Natural killer cell (primary cell): ENCODE data around the gene TPTE2. TPM values are rescaled to one million over a fixed set of nuclear protein-coding genes. Genes with fewer than 3 reads are reported as not detected.

Source experiments
- ATAC-seq, 3 donors: fragments of 150-1000 bp in 2 of 3; fragments of 200-7000 bp in 1 of 3; cut with Tn5 transposase; 1 replicate in 1 of 3; 2 replicates in 2 of 3; pipeline ENCODE4 v1.10.0; 2021; ENCODE audit warnings: mild to moderate bottlenecking in 2 of 3, moderate library complexity in 2 of 3
- DNase-seq, 2 donors: peaks; one replicate each; pipeline versions ENCODE4 v3.0.0 to v3.0.0-alpha.2; 2013 to 2021; ENCODE audit warnings: mixed read lengths in 1 of 2
- H3K27ac ChIP-seq: one replicate; pipeline ENCODE4 v1.5.1; 2013; ENCODE audit warnings: mild to moderate bottlenecking, low read length
- H3K27me3 ChIP-seq: one replicate; pipeline ENCODE4 v1.6.1; 2013; ENCODE audit warnings: low read length; ENCODE audit not compliant: control insufficient read depth, insufficient read depth
- H3K36me3 ChIP-seq: one replicate; pipeline ENCODE4 v1.6.1; 2013; ENCODE audit warnings: low read length; ENCODE audit not compliant: control insufficient read depth, insufficient read depth
- H3K4me1 ChIP-seq: one replicate; pipeline ENCODE4 v1.6.1; 2013; ENCODE audit warnings: low read length; ENCODE audit not compliant: control insufficient read depth, insufficient read depth
- H3K4me3 ChIP-seq: one replicate; pipeline ENCODE4 v1.5.1; 2013; ENCODE audit warnings: low read length
- H3K9me3 ChIP-seq: one replicate; pipeline ENCODE4 v1.6.1; 2013; ENCODE audit warnings: low read length; ENCODE audit not compliant: control insufficient read depth, insufficient read depth
- H3K27ac Mint-ChIP-seq, 2 donors: one replicate each; pipeline ENCODE4 v1.8.0; 2022; ENCODE audit warnings: mild to moderate bottlenecking in 2 of 2, mixed read lengths in 2 of 2, moderate library complexity in 1 of 2
- H3K27me3 Mint-ChIP-seq, 2 donors: one replicate each; pipeline ENCODE4 v1.8.0; 2022; ENCODE audit warnings: low read depth in 2 of 2, mixed read lengths in 2 of 2
- H3K36me3 Mint-ChIP-seq: one replicate; pipeline ENCODE4 v1.8.0; 2022; ENCODE audit warnings: mixed read lengths
- H3K4me1 Mint-ChIP-seq, 2 donors: one replicate each; pipeline ENCODE4 v1.8.0; 2022; ENCODE audit warnings: mixed read lengths in 2 of 2
- H3K4me3 Mint-ChIP-seq: one replicate; pipeline ENCODE4 v1.8.0; 2022; ENCODE audit warnings: mild to moderate bottlenecking, moderate library complexity, mixed read lengths
- H3K9me3 Mint-ChIP-seq, 2 donors: one replicate each; pipeline ENCODE4 v1.8.0; 2022; ENCODE audit warnings: mixed read lengths in 2 of 2
- CTCF ChIP-seq: fragments of 200-600 bp; IDR thresholded peaks from one replicate; pipeline ENCODE4 v1.8.0; 2022; ENCODE audit warnings: antibody characterized with exemption
- WGBS: methylation state at CpG from one replicate; pipeline ENCODE4 v1.1.7; 2013; ENCODE audit warnings: missing lambda C conversion rate; ENCODE audit not compliant: insufficient coverage; 5-methylcytosine and 5-hydroxymethylcytosine counted together
- intact Hi-C: fragments of 100-400 bp; cut with micrococcal nuclease; formaldehyde crosslinking; loops from one replicate; pipeline ENCODE4 v1.14.2; 2022
- total RNA-seq, 4 donors: library from RNA; stranded (reverse); fragments of 120-200 nt in 1 of 4; gene quantifications; one replicate each; pipeline versions ENCODE4 v1.2.3 to v1.2.4, GENCODE V29; 2013 to 2022

TPTE2 gene
- total RNA-seq, 3 donors from 2014 or later (not counting 1 experiment from before 2014, with no cell fraction given) = 0.41 TPM; not detected in 2

DNA sequence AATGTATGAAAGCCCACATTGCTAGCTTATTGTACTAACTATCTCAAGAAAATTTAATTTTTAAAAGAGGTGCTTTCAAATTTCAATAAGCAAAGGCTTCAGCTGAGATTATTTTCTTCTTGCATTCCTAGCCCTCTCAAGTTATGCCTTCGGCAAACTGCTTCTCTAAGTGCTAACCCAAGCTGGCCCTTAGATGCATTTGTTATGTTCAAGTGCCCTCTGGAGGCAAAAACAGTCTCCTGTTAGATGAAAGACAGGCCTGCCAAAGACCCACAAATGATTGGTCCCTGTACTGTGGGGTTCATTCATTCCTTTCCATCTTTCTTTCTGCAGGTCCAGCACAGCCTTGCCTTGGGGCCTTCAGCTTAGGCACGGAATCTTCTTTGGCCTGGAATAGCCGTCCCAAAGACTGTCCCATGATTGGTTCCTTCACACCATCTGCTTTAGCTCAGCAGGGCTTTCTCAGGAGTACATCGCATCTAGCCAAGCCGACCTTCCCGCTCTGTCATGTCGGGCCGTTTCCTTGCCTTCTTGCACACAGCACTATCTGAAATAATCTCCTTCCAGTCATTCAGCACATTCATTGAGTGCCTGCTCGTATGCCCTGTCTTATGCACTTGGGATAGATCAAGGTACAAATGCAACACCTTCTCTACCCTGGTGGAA, 26.4 kb upstream of the TPTE2 start:
- Histone ChIP-seq H3K36me3 (no peaks in the 10 kb centered on the region), H3K4me3 (no peak overlapping the region), H3K9me3 (no peaks in the 10 kb centered on the region), H3K4me1 (peaks cover 13% of the 10 kb centered on the region), H3K27ac (peak overlapping the region; percentile 54), H3K27me3 (no peaks in the 10 kb centered on the region)
- Mint-ChIP-seq H3K36me3 (peaks cover 21% of the 10 kb centered on the region), H3K4me1 (peaks cover 17 to 28% of the 10 kb centered on the region in 2 donors), H3K27ac (peak overlapping the region; percentile 72 to 85), H3K27me3 (peaks cover 27 to 38% of the 10 kb centered on the region in 2 donors), H3K9me3 (peaks cover 0 to 2% of the 10 kb centered on the region in 2 donors), H3K4me3 (peak overlapping the region; percentile 82)
- intact Hi-C loops = no loop called here
- peak; percentile 22 for TF ChIP-seq CTCF
- DNase-seq (peak in 1 of 2 donors; percentile 62), ATAC-seq (peak in 2 of 3 donors; percentile 34 to 41)
- 80% methylated on average over 9 of the region's 9 CpGs for WGBS

- intact Hi-C loops = no loop called here
- WGBS = 14% methylated on average over 17 of the region's 17 CpGs
- peaks cover 0 to 4% of the 10 kb centered on the region in 2 donors for H3K9me3 Mint-ChIP-seq
- Histone ChIP-seq H3K27ac (peak overlapping the region; percentile 54), H3K4me1 (peaks cover 13% of the 10 kb centered on the region), H3K36me3 (no peaks in the 10 kb centered on the region), H3K4me3 (peak overlapping the region; percentile 14), H3K9me3 (no peaks in the 10 kb centered on the region), H3K27me3 (no peaks in the 10 kb centered on the region)
- no peak for TF ChIP-seq CTCF
- peaks cover 25% of the 10 kb centered on the region for H3K36me3 Mint-ChIP-seq
- ATAC-seq (peak; percentile 82 to 90 (median 90)), DNase-seq (peak; percentile 42 to 89)
- peak overlapping the region; percentile 72 to 85 for H3K27ac Mint-ChIP-seq
- peaks cover 17 to 28% of the 10 kb centered on the region in 2 donors for H3K4me1 Mint-ChIP-seq
- H3K27me3 Mint-ChIP-seq = peaks cover 25 to 40% of the 10 kb centered on the region in 2 donors
- H3K4me3 Mint-ChIP-seq = peak overlapping the region; percentile 82
These were observed 25.7 kb upstream of the TPTE2 start for GRCh38 chr13:19586904-19587634.

DNA sequence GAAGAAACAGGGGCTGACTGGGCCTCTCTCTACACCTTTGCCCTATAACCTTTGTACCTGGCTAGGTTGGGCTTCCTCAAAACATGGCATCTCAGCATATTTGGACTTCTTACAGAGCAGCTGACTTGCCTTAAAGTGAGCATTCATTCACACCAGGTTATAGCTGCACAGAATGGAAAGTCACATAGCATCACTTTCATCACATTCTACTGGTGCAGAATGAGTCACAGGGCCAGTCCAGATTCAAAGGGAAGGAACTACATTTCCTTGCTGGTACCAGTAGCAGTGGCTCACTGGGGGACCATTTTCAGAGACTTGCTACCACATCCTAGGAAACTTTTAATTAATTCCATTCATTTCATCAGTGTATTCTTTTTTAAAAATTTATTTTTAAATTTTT, 20.3 kb upstream of the TPTE2 start:
- peaks cover 3% of the 10 kb centered on the region for H3K9me3 ChIP-seq
- H3K4me1 Mint-ChIP-seq = peaks cover 7 to 9% of the 10 kb centered on the region in 2 donors
- ATAC-seq = no peak
- intact Hi-C loops = no loop called here
- H3K27me3 ChIP-seq = no peaks in the 10 kb centered on the region
- no peak overlapping the region for H3K27ac ChIP-seq
- H3K4me3 Mint-ChIP-seq = no peak overlapping the region
- no peak overlapping the region for H3K27ac Mint-ChIP-seq
- no peak for DNase-seq
- H3K36me3 Mint-ChIP-seq = peaks cover 18% of the 10 kb centered on the region
- H3K27me3 Mint-ChIP-seq = peaks cover 22 to 48% of the 10 kb centered on the region in 2 donors
- H3K9me3 Mint-ChIP-seq = peaks cover 3 to 4% of the 10 kb centered on the region in 2 donors
- no peaks in the 10 kb centered on the region for H3K36me3 ChIP-seq
- no peak overlapping the region for H3K4me3 ChIP-seq
- no peak for TF ChIP-seq CTCF
- H3K4me1 ChIP-seq = peaks cover 5% of the 10 kb centered on the region
